OCI-LY7 (cell line): Measurements from ENCODE around the gene SPINK2. TPM values are rescaled to one million over a fixed set of nuclear protein-coding genes. Genes with fewer than 3 reads are reported as not detected.

Source experiments
- BruUV-seq: library from RNA; stranded (reverse); fragments of 400-500 nt; replicated peaks from 2 replicates; lab custom pipeline; 2021; lab: Mats Ljungman, UMichigan
- CTCF ChIA-PET: fragments of 300-600 bp; sonication (Branson Sonifier 250); formaldehyde crosslinking; loops from one replicate; lab custom pipeline; 2022; ENCODE audit warnings: antibody characterized with exemption; ENCODE audit not compliant: unreplicated experiment; lab: Charles Lee
- POLR2A ChIA-PET: fragments of 300-600 bp; sonication (Branson Sonifier 250); formaldehyde crosslinking; loops from one replicate; lab custom pipeline; 2022; ENCODE audit warnings: antibody characterized with exemption; lab: Charles Lee
- DNase-seq: peaks from one replicate; pipeline ENCODE4 v3.0.0-alpha.2; 2015; ENCODE audit warnings: low spot score
- H2AFZ ChIP-seq: fragments of 200-600 bp; sonication (generic), shearing (Covaris generic); 2 replicates; pipeline ENCODE4 v1.6.1; 2014; ENCODE audit warnings: mild to moderate bottlenecking, antibody characterized with exemption, low read length, moderate library complexity
- H3K27ac ChIP-seq: fragments of 200-600 bp; sonication (generic); 2 replicates; pipeline ENCODE4 v1.5.1; 2014; ENCODE audit warnings: mixed run types, low read depth, mild to moderate bottlenecking, moderate library complexity, low read length, inconsistent platforms; ENCODE audit not compliant: poor library complexity, severe bottlenecking
- H3K36me3 ChIP-seq: fragments of 200-600 bp; sonication (generic); 2 replicates; pipeline ENCODE4 v1.6.1; 2014; ENCODE audit warnings: mild to moderate bottlenecking, antibody characterized with exemption, low read length, moderate library complexity, mixed read lengths; ENCODE audit not compliant: insufficient read depth
- H3K4me1 ChIP-seq: fragments of 200-600 bp; sonication (generic); 2 replicates; pipeline ENCODE4 v1.5.1; 2014; ENCODE audit warnings: mild to moderate bottlenecking, low read length; ENCODE audit not compliant: insufficient read depth, poor library complexity, severe bottlenecking
- H3K4me2 ChIP-seq: fragments of 200-600 bp; sonication (generic); 2 replicates; pipeline ENCODE4 v1.6.1; 2014; ENCODE audit warnings: mild to moderate bottlenecking, low read length
- H3K4me3 ChIP-seq: fragments of 200-600 bp; sonication (generic); 2 replicates; pipeline ENCODE4 v1.5.1; 2014; ENCODE audit warnings: mild to moderate bottlenecking, low read depth, low read length; ENCODE audit not compliant: poor library complexity, severe bottlenecking
- H3K79me2 ChIP-seq: fragments of 200-600 bp; sonication (generic); 2 replicates; pipeline ENCODE4 v1.6.1; 2016; ENCODE audit warnings: low read depth, mild to moderate bottlenecking, low read length, moderate library complexity, mixed read lengths; ENCODE audit not compliant: insufficient read depth
- H3K9me2 ChIP-seq: fragments of 200-600 bp; sonication (generic); 2 replicates; pipeline ENCODE4 v1.6.1; 2016; ENCODE audit warnings: mild to moderate bottlenecking, low read length, mixed read lengths; ENCODE audit not compliant: insufficient read depth
- H3K9me3 ChIP-seq: fragments of 200-600 bp; sonication (generic); 2 replicates; pipeline ENCODE4 v1.6.1; 2014; ENCODE audit warnings: mild to moderate bottlenecking, mixed run types, low read length, mixed read lengths
- H4K20me1 ChIP-seq: fragments of 200-600 bp; sonication (generic); 2 replicates; pipeline ENCODE4 v1.6.1; 2014; ENCODE audit warnings: mild to moderate bottlenecking, antibody characterized with exemption, low read length, moderate library complexity, mixed read lengths; ENCODE audit not compliant: insufficient read depth
- EZH2phosphoT487 ChIP-seq: fragments of 200-600 bp; sonication (generic); IDR thresholded peaks from 2 replicates; pipeline ENCODE4 v1.6.1; 2018; ENCODE audit warnings: low read depth, borderline replicate concordance, mild to moderate bottlenecking, mixed run types, antibody characterized with exemption, low read length, moderate library complexity, mixed read lengths
- intact Hi-C: fragments of 100-400 bp; cut with micrococcal nuclease; formaldehyde crosslinking; loops from one replicate; pipeline ENCODE4 v1.10.0; 2022; ENCODE audit not compliant: unreplicated experiment
- small RNA-seq: library from RNA; depleted of rRNA; stranded (forward); fragments of <200 nt; gene quantifications from one replicate; pipeline ENCODE3, GENCODE V24; 2014
- total RNA-seq, 2 experiments: library from RNA; depleted of rRNA in 1 of 2; stranded (reverse); fragments of >200 nt in 1 of 2; shearing (Covaris generic) in 1 of 2; gene quantifications; 2 replicates each; pipeline ENCODE4 v1.2.3, GENCODE V29; 2014 to 2022
- TF ChIP-seq, protein P1 (sequence below): fragments of 200-600 bp; sonication (generic); conservative IDR thresholded peaks from 2 replicates; pipeline ENCODE4 v1.5.1; 2014; ENCODE audit warnings: mild to moderate bottlenecking, antibody characterized with exemption, low read length, moderate library complexity, mixed read lengths

SPINK2 gene
- total RNA-seq, 2 experiments from 2014 or later: 3.0 to 15.1 TPM

GRCh38 chr4:56760183-56760582 is 61.3 kb downstream of the SPINK2 start:
- BruUV-seq: no TSS peak
- intact Hi-C loops: no loop called here
- no peak overlapping the region for H3K4me2 ChIP-seq
- peaks cover 76% of the 10 kb centered on the region for H3K4me1 ChIP-seq
- H2AFZ ChIP-seq: peak overlapping the region; percentile 39; the same call in 1 of the 2 replicates
- no peak for TF ChIP-seq EZH2phosphoT487
- TF ChIP-seq, protein P1, sequence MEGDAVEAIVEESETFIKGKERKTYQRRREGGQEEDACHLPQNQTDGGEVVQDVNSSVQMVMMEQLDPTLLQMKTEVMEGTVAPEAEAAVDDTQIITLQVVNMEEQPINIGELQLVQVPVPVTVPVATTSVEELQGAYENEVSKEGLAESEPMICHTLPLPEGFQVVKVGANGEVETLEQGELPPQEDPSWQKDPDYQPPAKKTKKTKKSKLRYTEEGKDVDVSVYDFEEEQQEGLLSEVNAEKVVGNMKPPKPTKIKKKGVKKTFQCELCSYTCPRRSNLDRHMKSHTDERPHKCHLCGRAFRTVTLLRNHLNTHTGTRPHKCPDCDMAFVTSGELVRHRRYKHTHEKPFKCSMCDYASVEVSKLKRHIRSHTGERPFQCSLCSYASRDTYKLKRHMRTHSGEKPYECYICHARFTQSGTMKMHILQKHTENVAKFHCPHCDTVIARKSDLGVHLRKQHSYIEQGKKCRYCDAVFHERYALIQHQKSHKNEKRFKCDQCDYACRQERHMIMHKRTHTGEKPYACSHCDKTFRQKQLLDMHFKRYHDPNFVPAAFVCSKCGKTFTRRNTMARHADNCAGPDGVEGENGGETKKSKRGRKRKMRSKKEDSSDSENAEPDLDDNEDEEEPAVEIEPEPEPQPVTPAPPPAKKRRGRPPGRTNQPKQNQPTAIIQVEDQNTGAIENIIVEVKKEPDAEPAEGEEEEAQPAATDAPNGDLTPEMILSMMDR: no peak
- H3K79me2 ChIP-seq: no peaks in the 10 kb centered on the region
- DNase-seq: no peak
- peak overlapping the region; percentile 98 for H3K27ac ChIP-seq
- H3K36me3 ChIP-seq: no peaks in the 10 kb centered on the region
- H4K20me1 ChIP-seq: no peaks in the 10 kb centered on the region
- no peaks in the 10 kb centered on the region for H3K9me2 ChIP-seq
- ChIA-PET POLR2A (interaction anchor here (0.6 to 1.8 kb wide), 6 partner anchors 10 to 116 kb away, joined by 3 to 8 read pairs (median 4); no protein-coding TSS in a partner anchor), CTCF (no interaction called here)
- H3K4me3 ChIP-seq: no peak overlapping the region
- H3K9me3 ChIP-seq: no peaks in the 10 kb centered on the region

Small RNA genes within 50 kb of the gene (small RNA-seq; reads per million reads assigned to genes)
- not detected for gene RF00017
- not detected for gene RF00019
- not detected for gene RN7SL357P
- not detected for gene RN7SL492P

Other genes with a start within 250 kb of the SPINK2 start
- not detected in 2 replicates for gene HOPX, start 140.4 kb downstream of the SPINK2 start, total RNA-seq (2014; rRNA removed; shearing (Covaris generic))
- not detected in 2 replicates for gene HOPX, start 140.4 kb downstream of the SPINK2 start, total RNA-seq (2022)
- gene REST, start 86.2 kb upstream of the SPINK2 start, total RNA-seq (2014; rRNA removed; shearing (Covaris generic)): 26.7 and 27.3 TPM in 2 replicates
- 39.2 and 41.8 TPM in 2 replicates for gene REST, start 86.2 kb upstream of the SPINK2 start, total RNA-seq (2022)
- gene NOA1, start 155.9 kb upstream of the SPINK2 start, total RNA-seq (2014; rRNA removed; shearing (Covaris generic)): 20.2 TPM in 2 replicates
- gene NOA1, start 155.9 kb upstream of the SPINK2 start, total RNA-seq (2022): 28.1 and 28.7 TPM in 2 replicates
- 106 and 164 TPM in 2 replicates for gene POLR2B, start 157.2 kb upstream of the SPINK2 start, total RNA-seq (2014; rRNA removed; shearing (Covaris generic))
- gene POLR2B, start 157.2 kb upstream of the SPINK2 start, total RNA-seq (2022): 144 and 148 TPM in 2 replicates